H1 (cell line): ENCODE results near the gene IQGAP1.

ENCODE experiments used
- ATF3 ChIP-seq: IDR thresholded peaks from 2 replicates; pipeline ENCODE4 v1.6.1; 2011; ENCODE audit warnings: low read depth, mild to moderate bottlenecking, low read length; ENCODE audit not compliant: insufficient read depth
- CHD2 ChIP-seq: IDR thresholded peaks from 2 replicates; pipeline ENCODE4 v1.6.1; 2012; ENCODE audit warnings: low read length, improper control_type of control experiment
- CTCF ChIP-seq, 3 experiments: IDR thresholded peaks; 1 replicate in 2 of 3; 2 replicates in 1 of 3; pipeline versions ENCODE4 v1.5.1 to v1.6.1; 2011; ENCODE audit warnings: low read length in 3 of 3, mild to moderate bottlenecking in 3 of 3, inconsistent platforms in 2 of 3, low read depth in 1 of 3, moderate library complexity in 1 of 3; ENCODE audit not compliant: insufficient read depth in 1 of 3; ENCODE audit errors: control extremely low read depth in 1 of 3
- EP300 ChIP-seq, 2 experiments: IDR thresholded peaks; 1 replicate in 1 of 2; 2 replicates in 1 of 2; pipeline ENCODE4 v1.6.1; 2011 to 2012; ENCODE audit warnings: low read depth in 2 of 2, low read length in 2 of 2, mild to moderate bottlenecking in 2 of 2, borderline replicate concordance in 1 of 2, inconsistent platforms in 1 of 2, moderate library complexity in 1 of 2
- EZH2 ChIP-seq: fragments of 200-600 bp; sonication (generic); IDR thresholded peaks from 2 replicates; pipeline ENCODE4 v1.7.1; 2012; ENCODE audit warnings: low read depth, mild to moderate bottlenecking, moderate library complexity, low read length, inconsistent platforms; ENCODE audit not compliant: severe bottlenecking
- PHF8 ChIP-seq: fragments of 200-600 bp; sonication (generic); conservative IDR thresholded peaks from 2 replicates; pipeline ENCODE4 v1.7.1; 2012; ENCODE audit warnings: low read depth, mild to moderate bottlenecking, inconsistent platforms, low read length, moderate library complexity
- POLR2A ChIP-seq, 2 experiments: IDR thresholded peaks; 1 replicate in 1 of 2; 2 replicates in 1 of 2; pipeline ENCODE4 v1.6.1; 2011; ENCODE audit warnings: low read depth in 2 of 2, low read length in 2 of 2, mild to moderate bottlenecking in 2 of 2; ENCODE audit errors: control extremely low read depth in 1 of 2
- POLR2AphosphoS5 ChIP-seq: IDR thresholded peaks from 2 replicates; pipeline ENCODE4 v1.6.1; 2011; ENCODE audit warnings: low read depth, low read length
- SP1 ChIP-seq: IDR thresholded peaks from 2 replicates; pipeline ENCODE4 v1.6.1; 2011; ENCODE audit warnings: low read depth, low read length
- SP2 ChIP-seq: IDR thresholded peaks from 2 replicates; pipeline ENCODE4 v1.6.1; 2012; ENCODE audit warnings: mild to moderate bottlenecking, low read length, inconsistent platforms
- SRF ChIP-seq: IDR thresholded peaks from 2 replicates; pipeline ENCODE4 v1.6.1; 2011; ENCODE audit warnings: mild to moderate bottlenecking, low read depth, low read length, moderate library complexity
- YY1 ChIP-seq: IDR thresholded peaks from 2 replicates; pipeline ENCODE4 v1.6.1; 2011; ENCODE audit warnings: low read depth, mild to moderate bottlenecking, low read length
- ZNF274 ChIP-seq: IDR thresholded peaks from 2 replicates; pipeline ENCODE4 v1.7.0; 2012; ENCODE audit warnings: low read length, borderline replicate concordance; ENCODE audit errors: extremely low read depth

- no peak for TF ChIP-seq CTCF (IDR thresholded peaks at IDR 0.05; ENCODE audit: control extremely low read depth in 1 of 3, insufficient read depth in 1 of 3, low read depth in 1 of 3, low read length in 3 of 3)
- TF ChIP-seq PHF8, result no peak
- no peak for TF ChIP-seq ZNF274
- no peak for TF ChIP-seq EZH2
- no peak for TF ChIP-seq SP1
- TF ChIP-seq SP2, result no peak
- no peak for TF ChIP-seq ATF3
- no peak for TF ChIP-seq YY1
- no peak for TF ChIP-seq POLR2AphosphoS5
- no peak for TF ChIP-seq POLR2A (IDR thresholded peaks at IDR 0.05; ENCODE audit: control extremely low read depth in 1 of 2, low read depth in 2 of 2, low read length in 2 of 2)
- no peak for TF ChIP-seq EP300 (IDR thresholded peaks at IDR 0.05; ENCODE audit: borderline replicate concordance in 1 of 2, low read depth in 2 of 2, low read length in 2 of 2)
- no peak for TF ChIP-seq CHD2
- no peak for TF ChIP-seq SRF
These were observed 23.8 kb upstream of the IQGAP1 start for GRCh38 chr15:90364251-90364650.
